Inflammatory macrophage (primary cell): ENCODE measurements around the gene SYT8.
"Not testable (repeated sequence)": the region's sequence is repeated elsewhere in the genome, so short reads cannot be mapped to it uniquely, and the experiment has no call there.

ENCODE experiments used
- DNase-seq, 2 donors: peaks; one replicate each; pipeline ENCODE4 v3.0.0-alpha.2; 2020 to 2022

The SYT8 gene

GRCh38 chr11:1861435-1862411 lies 26.9 kb downstream of the SYT8 start:
- DNase-seq = no peak

DNA sequence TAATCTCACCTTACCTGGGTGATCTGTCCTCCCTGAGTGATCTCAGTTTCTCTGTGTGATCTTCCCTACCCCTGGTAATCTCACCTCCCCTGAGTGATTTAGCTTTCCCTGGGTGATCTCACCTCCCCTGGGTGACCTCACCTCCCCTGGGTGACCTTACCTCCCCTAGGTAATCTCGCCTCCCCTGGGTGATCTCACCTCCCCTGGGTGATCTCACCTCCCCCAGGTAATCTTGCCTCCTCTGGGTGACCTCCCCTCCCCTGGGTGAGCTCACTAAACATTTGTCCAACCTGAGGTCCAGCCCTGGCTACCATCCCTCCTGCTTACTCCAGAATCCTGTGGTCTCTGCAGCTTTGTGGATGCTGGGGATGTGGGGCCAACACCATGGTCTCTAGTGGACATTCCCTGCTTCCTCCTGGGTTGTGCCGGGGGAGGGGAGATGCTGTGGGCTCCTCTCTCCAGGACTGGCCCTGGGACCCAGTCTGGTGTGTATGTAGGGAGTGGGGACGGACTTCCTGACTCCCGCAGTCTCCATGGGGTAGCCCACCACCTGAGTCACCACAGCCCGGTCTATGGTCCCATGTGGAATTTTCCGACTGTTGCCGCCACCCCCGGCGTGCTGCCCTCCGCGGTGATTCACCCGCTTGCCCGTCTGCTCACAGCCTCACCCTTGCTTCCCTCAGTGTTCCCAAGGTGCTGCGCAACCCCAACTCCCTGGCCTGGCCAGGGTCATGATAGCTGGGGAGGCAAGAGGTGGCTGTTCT lies 28.0 kb downstream of the SYT8 start:
- DNase-seq = no peak

DNA sequence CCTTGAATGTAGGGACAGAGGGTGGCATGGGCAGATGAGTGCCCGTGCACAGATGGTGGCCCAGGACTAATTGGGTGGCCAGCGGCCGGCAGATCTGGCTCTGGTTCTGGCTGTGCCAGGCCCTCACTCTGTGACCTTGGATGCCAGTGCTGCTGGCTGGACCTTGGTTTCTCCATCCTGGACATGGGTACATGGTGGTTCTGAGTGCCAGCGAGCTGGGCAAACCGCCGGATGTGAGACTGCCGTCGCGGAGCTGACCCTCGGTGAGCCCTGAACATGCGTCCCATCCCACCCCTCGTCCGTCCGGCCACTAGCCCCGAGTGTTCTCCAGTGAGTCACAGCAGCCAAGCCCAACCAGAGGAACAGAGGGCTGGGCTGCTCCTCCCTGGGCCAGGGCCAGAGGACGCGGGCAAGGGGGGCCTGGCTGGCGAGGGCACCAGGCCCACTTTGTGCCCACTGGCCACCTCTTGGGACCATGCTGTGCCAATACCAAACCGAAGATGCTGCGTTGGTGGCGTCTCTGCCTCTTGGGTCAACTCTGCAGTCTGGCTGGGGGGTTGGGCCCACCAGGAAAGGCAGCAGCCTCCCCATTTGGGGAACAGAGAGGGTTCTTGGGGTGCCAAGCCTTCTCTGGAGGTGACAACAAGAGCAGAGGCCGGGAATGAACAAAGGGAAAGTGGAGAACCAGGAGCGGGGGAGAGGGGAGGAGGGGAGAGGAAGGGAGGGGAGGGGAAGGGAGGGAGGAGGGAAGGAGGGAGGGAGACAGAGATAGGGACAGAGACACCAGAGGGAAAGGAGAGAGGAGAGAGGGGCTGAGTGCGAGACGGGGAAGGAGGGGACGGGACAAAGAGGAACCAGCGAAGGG lies 28.8 kb downstream of the SYT8 start:
- DNase-seq = peak in 1 of 2 donors; percentile 60

- no peak for DNase-seq
Observed at GRCh38 chr11:1864231-1864630, 29.4 kb downstream of the SYT8 start.

DNA sequence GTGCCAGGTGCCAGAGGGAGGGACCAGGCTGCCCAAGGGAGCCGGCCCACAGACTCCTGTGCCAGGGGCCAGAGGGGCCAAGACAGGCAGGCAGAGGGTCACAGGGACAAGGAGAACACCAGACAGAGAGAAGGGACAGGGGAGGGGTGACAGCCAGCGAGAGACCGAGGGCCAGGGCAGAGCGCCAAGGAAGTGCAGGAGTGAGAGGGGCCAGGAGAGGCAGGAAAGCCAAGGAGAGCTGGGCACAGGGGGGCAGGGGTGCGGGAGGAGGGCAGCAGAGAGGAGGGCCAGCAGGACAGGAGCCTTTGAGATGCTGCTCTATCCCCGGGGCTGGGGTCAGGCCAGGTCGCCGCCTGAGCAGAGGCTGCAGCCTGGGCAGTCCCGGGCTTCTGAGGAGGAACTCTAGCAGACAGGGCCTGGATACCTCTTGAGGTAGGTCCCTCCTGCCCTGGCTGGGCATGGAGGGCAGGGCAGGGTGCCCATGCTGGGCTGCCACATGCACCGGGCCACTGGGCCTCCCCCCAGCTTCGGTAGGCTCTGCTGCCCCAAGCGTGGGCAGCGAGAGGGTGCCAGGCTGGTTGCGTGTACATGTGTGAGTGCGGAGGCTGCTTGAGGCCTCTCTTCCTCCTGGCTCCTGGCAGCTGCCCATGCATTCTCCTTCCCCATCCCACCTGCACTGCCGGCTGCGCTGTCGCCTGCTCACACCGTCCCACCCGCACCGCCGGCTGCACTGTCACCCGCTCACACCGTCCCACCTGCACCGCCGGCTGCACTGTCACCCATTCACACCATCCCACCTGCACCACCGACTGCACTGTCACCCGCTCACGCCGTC lies 30.3 kb downstream of the SYT8 start:
- DNase-seq = no peak

GRCh38 chr11:1866226-1866625 lies 31.4 kb downstream of the SYT8 start:
- DNase-seq = no peak

DNA sequence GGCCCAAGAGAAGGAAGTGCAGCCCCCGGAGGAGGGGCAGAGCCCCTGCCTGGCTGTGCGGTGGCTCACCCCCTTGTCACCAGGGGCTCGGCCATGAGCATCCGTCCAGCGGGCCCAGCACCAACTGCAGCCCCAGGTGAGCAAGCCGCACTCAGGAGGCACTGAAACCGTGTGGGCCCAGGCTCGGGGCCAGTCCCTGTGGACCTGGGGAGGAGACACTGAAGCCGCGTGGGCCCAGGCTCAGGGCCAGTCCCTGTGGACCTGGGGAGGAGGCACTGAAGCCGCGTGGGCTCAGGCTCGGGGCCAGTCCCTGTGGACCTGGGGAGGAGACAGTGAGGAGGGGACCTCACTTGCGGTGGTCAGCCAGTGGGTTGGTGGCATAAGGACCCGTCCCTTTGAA lies 32.0 kb downstream of the SYT8 start:
- DNase-seq = no peak

- DNase-seq = no peak
Observed at GRCh38 chr11:1867381-1867780, 32.6 kb downstream of the SYT8 start.

- no peak for DNase-seq
Observed at GRCh38 chr11:1868056-1868635, 33.4 kb downstream of the SYT8 start.

GRCh38 chr11:1868636-1869291 lies 34.0 kb downstream of the SYT8 start:
- no peak for DNase-seq

DNA sequence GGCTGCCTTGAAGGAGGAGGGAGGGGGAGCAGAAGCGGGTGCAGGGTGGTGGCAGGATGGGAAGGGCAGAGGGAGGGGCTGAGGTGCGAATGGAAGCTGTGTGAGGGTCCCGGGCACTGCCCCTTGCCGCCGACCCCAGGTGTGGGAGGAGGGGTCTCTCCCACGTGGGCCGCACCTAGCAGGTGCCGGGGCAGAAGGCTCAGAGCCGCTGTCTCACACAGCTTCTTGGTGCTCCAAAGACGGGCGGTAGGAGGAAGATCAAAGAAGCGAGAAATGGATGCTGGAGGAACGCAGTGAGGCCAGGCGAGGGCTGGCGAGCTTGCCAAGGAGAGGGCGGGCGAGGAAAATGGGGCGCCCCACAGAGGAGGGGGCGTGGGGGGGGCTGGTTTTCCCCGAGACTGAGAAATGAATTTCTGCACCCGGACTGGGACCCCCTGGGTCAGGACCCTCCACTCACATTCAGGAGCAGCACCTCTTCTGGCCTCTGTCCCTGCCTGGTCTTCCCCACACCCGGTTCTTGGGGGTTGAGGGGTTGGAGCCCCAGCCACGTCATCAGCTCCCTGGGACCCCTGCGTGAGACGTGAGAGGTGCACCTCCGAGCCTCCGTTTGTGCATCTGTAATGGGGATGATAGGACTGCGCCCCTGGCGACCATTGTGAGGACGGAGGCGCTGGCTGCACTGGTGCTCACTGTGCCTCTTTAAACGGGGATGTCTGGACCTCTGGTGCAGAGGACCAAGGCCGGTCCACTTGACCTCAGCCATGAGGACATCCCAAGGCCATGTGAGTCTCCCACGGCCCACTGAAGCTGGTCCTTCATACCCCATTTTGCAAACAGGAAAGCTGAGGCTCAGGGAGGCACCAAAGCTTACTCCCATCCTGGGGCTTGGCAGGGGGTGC lies 34.9 kb downstream of the SYT8 start:
- no peak for DNase-seq

GRCh38 chr11:1870326-1870696 lies 35.5 kb downstream of the SYT8 start:
- DNase-seq = no peak

- DNase-seq = peak; percentile 27 to 36
Observed at GRCh38 chr11:1870721-1871466, 36.1 kb downstream of the SYT8 start.

GRCh38 chr11:1871531-1871930 lies 36.7 kb downstream of the SYT8 start:
- DNase-seq = no peak

DNA sequence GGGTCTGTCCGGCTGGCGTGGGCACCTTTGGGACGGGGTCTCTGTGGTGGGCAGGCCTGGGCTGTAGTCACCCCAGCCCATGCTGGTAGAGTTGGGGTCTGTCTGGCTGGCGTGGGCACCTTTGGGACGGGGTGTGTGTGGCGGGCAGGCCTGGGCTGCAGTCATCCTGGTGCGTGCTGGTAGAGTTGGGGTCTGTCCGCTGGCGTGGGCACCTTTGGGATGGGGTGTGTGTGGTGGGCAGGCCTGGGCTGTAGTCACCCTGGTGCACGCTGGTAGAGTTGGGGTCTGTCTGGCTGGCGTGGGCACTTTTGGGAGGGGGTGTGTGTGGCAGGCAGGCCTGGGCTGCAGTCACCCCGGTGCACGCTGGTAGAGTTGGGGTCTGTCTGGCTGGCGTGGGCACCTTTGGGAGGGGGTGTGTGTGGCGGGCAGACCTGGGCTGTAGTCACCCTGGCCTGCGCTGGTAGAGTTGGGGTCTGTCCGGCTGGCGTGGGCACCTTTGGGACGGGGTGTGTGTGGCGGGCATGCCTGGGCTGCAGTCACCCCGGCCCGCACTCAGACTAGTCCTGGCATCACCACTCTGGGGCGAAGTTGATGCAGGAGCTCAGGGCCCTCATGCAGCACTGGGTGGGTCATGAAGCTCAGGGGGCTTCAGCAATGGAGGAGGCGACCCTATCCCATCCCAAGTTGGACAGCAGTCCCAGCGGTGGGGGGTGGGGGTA lies 37.6 kb downstream of the SYT8 start:
- DNase-seq = no peak

GRCh38 chr11:1873048-1873812 lies 38.4 kb downstream of the SYT8 start:
- no peak for DNase-seq

- not testable (repeated sequence) for DNase-seq
Observed at GRCh38 chr11:1873813-1874150, 39.0 kb downstream of the SYT8 start.
